IMR-90 (cell line): ENCODE measurements around the gene PIR. TPM values are rescaled to one million over a fixed set of nuclear protein-coding genes. Genes with fewer than 3 reads are reported as not detected.

Source experiments
- ATAC-seq: fragments of 200-7000 bp; cut with Tn5 transposase; 2 replicates; pipeline ENCODE4 v1.9.1; 2020; ENCODE audit warnings: low read depth, mild to moderate bottlenecking, moderate library complexity
- BruUV-seq: library from RNA; stranded (reverse); fragments of 400-500 nt; replicated peaks from 2 replicates; lab custom pipeline; 2021; lab: Mats Ljungman, UMichigan
- CTCF ChIA-PET: fragments of 300-600 bp; formaldehyde crosslinking; extraction: SDS; loops from one replicate; lab custom pipeline; 2021; ENCODE audit warnings: antibody characterized with exemption; lab: Yijun Ruan, JAX
- POLR2A ChIA-PET: fragments of 300-600 bp; sonication (Branson Sonifier 250); formaldehyde crosslinking; loops from one replicate; lab custom pipeline; 2022; ENCODE audit warnings: antibody characterized with exemption; ENCODE audit not compliant: unreplicated experiment; lab: Charles Lee
- DNase-seq: peaks from one replicate; pipeline ENCODE4 v3.0.0; 2013
- H2AFZ ChIP-seq: replicated peaks from 2 replicates; pipeline ENCODE3; 2013; ENCODE audit warnings: low read length, mild to moderate bottlenecking; ENCODE audit not compliant: poor library complexity
- H2AK5ac ChIP-seq: 2 replicates; pipeline ENCODE4 v1.6.1; 2013; ENCODE audit warnings: low read depth, low read length, inconsistent platforms
- H2AK9ac ChIP-seq: replicated peaks from 2 replicates; pipeline ENCODE3; 2013; ENCODE audit warnings: mild to moderate bottlenecking, low read depth, low read length, moderate library complexity; ENCODE audit not compliant: poor library complexity
- H2BK120ac ChIP-seq: 2 replicates; pipeline ENCODE4 v1.6.1; 2013; ENCODE audit warnings: low read depth, low read length, inconsistent platforms
- H2BK15ac ChIP-seq: 3 replicates; pipeline ENCODE4 v1.6.1; 2013; ENCODE audit warnings: low read depth, low read length, inconsistent platforms
- H2BK20ac ChIP-seq: 2 replicates; pipeline ENCODE4 v1.6.1; 2013; ENCODE audit warnings: low read depth, mild to moderate bottlenecking, inconsistent platforms, low read length, moderate library complexity
- H2BK5ac ChIP-seq: 2 replicates; pipeline ENCODE4 v1.6.1; 2013; ENCODE audit warnings: mild to moderate bottlenecking, low read depth, low read length, inconsistent platforms; ENCODE audit not compliant: poor library complexity, severe bottlenecking
- H3K14ac ChIP-seq: replicated peaks from 2 replicates; pipeline ENCODE4 v1.6.1; 2013; ENCODE audit warnings: low read depth, low read length, inconsistent platforms
- H3K18ac ChIP-seq: 2 replicates; pipeline ENCODE4 v1.6.1; 2013; ENCODE audit warnings: low read depth, low read length, control low read depth
- H3K23ac ChIP-seq: 2 replicates; pipeline ENCODE4 v1.6.1; 2013; ENCODE audit warnings: low read depth, low read length, inconsistent platforms
- H3K27ac ChIP-seq: 2 replicates; pipeline ENCODE4 v1.5.1; 2013; ENCODE audit warnings: mild to moderate bottlenecking, control low read depth, low read length; ENCODE audit not compliant: insufficient read depth
- H3K27me3 ChIP-seq: 2 replicates; pipeline ENCODE4 v1.6.1; 2013; ENCODE audit warnings: low read length; ENCODE audit not compliant: control insufficient read depth, insufficient read depth
- H3K36me3 ChIP-seq: 2 replicates; pipeline ENCODE4 v1.6.1; 2013; ENCODE audit warnings: low read length, mixed read lengths; ENCODE audit not compliant: control insufficient read depth, insufficient read depth
- H3K4ac ChIP-seq: 2 replicates; pipeline ENCODE4 v1.6.1; 2013; ENCODE audit warnings: low read depth, low read length, inconsistent platforms
- H3K4me1 ChIP-seq: 2 replicates; pipeline ENCODE4 v1.6.1; 2013; ENCODE audit warnings: low read length, mixed read lengths; ENCODE audit not compliant: control insufficient read depth, insufficient read depth
- H3K4me2 ChIP-seq: 2 replicates; pipeline ENCODE4 v1.6.1; 2013; ENCODE audit warnings: low read depth, mild to moderate bottlenecking, control low read depth, low read length, moderate library complexity
- H3K4me3 ChIP-seq: 2 replicates; pipeline ENCODE4 v1.5.1; 2013; ENCODE audit warnings: low read depth, mild to moderate bottlenecking, control low read depth, low read length, moderate library complexity; ENCODE audit not compliant: insufficient read depth
- H3K56ac ChIP-seq: 2 replicates; pipeline ENCODE4 v1.6.1; 2013; ENCODE audit warnings: low read length, inconsistent platforms; ENCODE audit not compliant: insufficient read depth; ENCODE audit errors: extremely low read depth
- H3K79me1 ChIP-seq, 2 experiments: 2 replicates each; pipeline ENCODE4 v1.6.1; 2013; ENCODE audit warnings: low read length in 2 of 2, inconsistent platforms in 1 of 2, low read depth in 1 of 2
- H3K9ac ChIP-seq: 2 replicates; pipeline ENCODE4 v1.6.1; 2013; ENCODE audit warnings: low read depth, low read length, control low read depth
- H3K9me1 ChIP-seq: 2 replicates; pipeline ENCODE4 v1.6.1; 2013; ENCODE audit warnings: low read length, inconsistent platforms; ENCODE audit not compliant: insufficient read depth
- H3K9me3 ChIP-seq: 2 replicates; pipeline ENCODE4 v1.6.1; 2013; ENCODE audit warnings: low read length; ENCODE audit not compliant: control insufficient read depth, insufficient read depth
- H4K20me1 ChIP-seq: 2 replicates; pipeline ENCODE4 v1.6.1; 2013; ENCODE audit warnings: low read length, inconsistent platforms; ENCODE audit not compliant: insufficient read depth
- H4K5ac ChIP-seq: 2 replicates; pipeline ENCODE4 v1.6.1; 2013; ENCODE audit warnings: mild to moderate bottlenecking, low read depth, low read length, control low read depth
- H4K8ac ChIP-seq, 2 experiments: 2 replicates each; pipeline ENCODE4 v1.6.1; 2013; ENCODE audit warnings: low read depth in 2 of 2, low read length in 2 of 2, control low read depth in 1 of 2, inconsistent platforms in 1 of 2
- H4K91ac ChIP-seq: 2 replicates; pipeline ENCODE4 v1.6.1; 2013; ENCODE audit warnings: low read depth, low read length, inconsistent platforms; ENCODE audit not compliant: insufficient read depth
- BHLHE40 ChIP-seq: fragments of 150-350 bp; IDR thresholded peaks from 2 replicates; pipeline ENCODE4 v1.6.1; 2016; ENCODE audit warnings: mild to moderate bottlenecking, low read depth, low read length
- CEBPB ChIP-seq: IDR thresholded peaks from 2 replicates; pipeline ENCODE4 v1.6.1; 2012; ENCODE audit warnings: low read depth, low read length, improper control_type of control experiment
- CHD1 ChIP-seq: IDR thresholded peaks from 2 replicates; pipeline ENCODE4 v1.6.1; 2012; ENCODE audit warnings: low read depth, low read length, improper control_type of control experiment
- FOS ChIP-seq: fragments of 150-350 bp; IDR thresholded peaks from 2 replicates; pipeline ENCODE4 v1.6.1; 2016; ENCODE audit warnings: low read depth, low read length
- MAFK ChIP-seq: IDR thresholded peaks from 2 replicates; pipeline ENCODE4 v1.6.1; 2012; ENCODE audit warnings: low read depth, low read length, improper control_type of control experiment
- MAZ ChIP-seq: IDR thresholded peaks from 2 replicates; pipeline ENCODE4 v1.6.1; 2012; ENCODE audit warnings: low read depth, mild to moderate bottlenecking, low read length, improper control_type of control experiment, moderate library complexity, borderline replicate concordance
- MXI1 ChIP-seq: IDR thresholded peaks from 2 replicates; pipeline ENCODE4 v1.6.1; 2012; ENCODE audit warnings: low read depth, mild to moderate bottlenecking, low read length, moderate library complexity, borderline replicate concordance
- NFE2L2 ChIP-seq: fragments of 150-350 bp; IDR thresholded peaks from 2 replicates; pipeline ENCODE4 v1.6.1; 2016; ENCODE audit warnings: low read depth, mild to moderate bottlenecking, low read length
- POLR2A ChIP-seq: IDR thresholded peaks from 2 replicates; pipeline ENCODE4 v1.6.1; 2012; ENCODE audit warnings: mild to moderate bottlenecking, low read depth, low read length
- RAD21 ChIP-seq: IDR thresholded peaks from 2 replicates; pipeline ENCODE4 v1.6.1; 2012; ENCODE audit warnings: low read length, improper control_type of control experiment
- RCOR1 ChIP-seq: IDR thresholded peaks from 2 replicates; pipeline ENCODE4 v1.6.1; 2012; ENCODE audit warnings: mild to moderate bottlenecking, low read length, improper control_type of control experiment; ENCODE audit not compliant: insufficient replicate concordance
- RFX5 ChIP-seq: IDR thresholded peaks from 2 replicates; pipeline ENCODE4 v1.8.0; 2012; ENCODE audit warnings: low read depth, mild to moderate bottlenecking, low read length, moderate library complexity
- SMC3 ChIP-seq: fragments of 150-350 bp; IDR thresholded peaks from 2 replicates; pipeline ENCODE4 v1.6.1; 2016; ENCODE audit warnings: low read depth, mild to moderate bottlenecking, antibody characterized with exemption, low read length, moderate library complexity
- USF2 ChIP-seq: fragments of 150-350 bp; IDR thresholded peaks from 2 replicates; pipeline ENCODE4 v1.6.1; 2017; ENCODE audit warnings: mild to moderate bottlenecking, antibody characterized with exemption, low read length, low read depth
- WGBS, 2 experiments: methylation state at CpG; one replicate each; pipeline versions ENCODE4 v1.1.5 to v1.1.7; 2013; ENCODE audit warnings: missing lambda C conversion rate in 2 of 2; ENCODE audit not compliant: insufficient read length in 1 of 2; ENCODE audit errors: extremely low coverage in 2 of 2; 5-methylcytosine and 5-hydroxymethylcytosine counted together
- dilution Hi-C: fragments of 300-500 bp; cut with HindIII; formaldehyde crosslinking; loops from one replicate; pipeline ENCODE4 v1.14.3; 2018; ENCODE audit warnings: low sequenced_read_pairs; ENCODE audit not compliant: unreplicated experiment
- in situ Hi-C: fragments of 300-500 bp; cut with MboI; formaldehyde crosslinking; loops from 3 replicates; pipeline ENCODE4 v1.14.3; 2019; ENCODE audit warnings: low sequenced_read_pairs, inconsistent platforms, mixed read lengths
- intact Hi-C: fragments of 100-400 bp; cut with micrococcal nuclease; formaldehyde crosslinking; loops from 2 replicates; pipeline ENCODE4 v1.10.0; 2022
- polyA plus RNA-seq, 3 experiments: library from polyadenylated mRNA; depleted of rRNA; stranded (reverse); fragments of >200 nt; gene quantifications; 2 replicates each; pipeline ENCODE4 v1.2.3, GENCODE V29; 2012; ENCODE audit warnings: low replicate concordance in 1 of 3
- total RNA-seq: library from RNA; depleted of rRNA; stranded (reverse); fragments of >200 nt; gene quantifications from 2 replicates; pipeline ENCODE4 v1.2.3, GENCODE V29; 2012
- TF ChIP-seq, protein P1 (sequence below): conservative IDR thresholded peaks from 2 replicates; pipeline ENCODE4 v1.5.1; 2012; ENCODE audit warnings: mild to moderate bottlenecking, low read depth, low read length, improper control_type of control experiment
- TF ChIP-seq, protein P2 (sequence below): fragments of 150-350 bp; IDR thresholded peaks from 2 replicates; pipeline ENCODE4 v1.6.1; 2016; ENCODE audit warnings: low read depth, mild to moderate bottlenecking, low read length, moderate library complexity, borderline replicate concordance

The PIR gene
- total and polyA plus RNA-seq, 2 of the 4 experiments (the other 2 are of a cell fraction): 5.7 to 8.7 TPM

GRCh38 chrX:15499976-15500375 is 6.8 kb upstream of the PIR start:
- H3K4me2 ChIP-seq: no peak overlapping the region

More at GRCh38 chrX:15499976-15500375, 6.8 kb upstream of the PIR start:
- Histone ChIP-seq H2AK9ac (no peak overlapping the region), H3K56ac (no peak overlapping the region), H2AFZ (no peak overlapping the region), H3K9me1 (no peaks in the 10 kb centered on the region), H2BK120ac (no peak overlapping the region), H3K4me1 (no peaks in the 10 kb centered on the region), H3K14ac (no peak overlapping the region), H3K36me3 (no peaks in the 10 kb centered on the region), H3K27me3 (peaks cover 15% of the 10 kb centered on the region), H4K91ac (no peak overlapping the region), H3K23ac (no peak overlapping the region), H4K20me1 (no peaks in the 10 kb centered on the region), H2AK5ac (no peak overlapping the region), H3K4me3 (no peak overlapping the region), H3K4ac (no peak overlapping the region), H3K9ac (no peak overlapping the region), H4K5ac (no peak overlapping the region), H2BK5ac (no peak overlapping the region), H3K27ac (no peak overlapping the region), H3K9me3 (no peaks in the 10 kb centered on the region), H4K8ac (no peak overlapping the region), H3K79me1 (no peaks in the 10 kb centered on the region), H2BK15ac (no peak overlapping the region), H2BK20ac (no peak overlapping the region), H3K18ac (no peak overlapping the region)
- no TSS peak for BruUV-seq
- intact Hi-C loops (loop anchor here (10.0 kb wide), 1 partner anchor 175 kb away; no protein-coding TSS in a partner anchor), dilution Hi-C loops (no loop called here), in situ Hi-C loops (loop anchor here (25.0 kb wide), 1 partner anchor 1187 kb away; no protein-coding TSS in a partner anchor)
- no peak for DNase-seq
- no CpG with 5 or more reads among the region's 3 CpGs for WGBS, 2 experiments
- no peak for ATAC-seq
- ChIA-PET CTCF (no interaction called here), POLR2A (interaction anchor here (0.7 kb wide), 1 partner anchor 1855 kb away, joined by 3 read pairs; no protein-coding TSS in a partner anchor)
- TF ChIP-seq CEBPB (no peak), NFE2L2 (no peak), MAFK (no peak), BHLHE40 (no peak), RAD21 (no peak), FOS (no peak), RFX5 (no peak), RCOR1 (no peak), CHD1 (no peak), USF2 (no peak), POLR2A (no peak), SMC3 (no peak), MXI1 (no peak), MAZ (no peak)
- TF ChIP-seq, protein P1, sequence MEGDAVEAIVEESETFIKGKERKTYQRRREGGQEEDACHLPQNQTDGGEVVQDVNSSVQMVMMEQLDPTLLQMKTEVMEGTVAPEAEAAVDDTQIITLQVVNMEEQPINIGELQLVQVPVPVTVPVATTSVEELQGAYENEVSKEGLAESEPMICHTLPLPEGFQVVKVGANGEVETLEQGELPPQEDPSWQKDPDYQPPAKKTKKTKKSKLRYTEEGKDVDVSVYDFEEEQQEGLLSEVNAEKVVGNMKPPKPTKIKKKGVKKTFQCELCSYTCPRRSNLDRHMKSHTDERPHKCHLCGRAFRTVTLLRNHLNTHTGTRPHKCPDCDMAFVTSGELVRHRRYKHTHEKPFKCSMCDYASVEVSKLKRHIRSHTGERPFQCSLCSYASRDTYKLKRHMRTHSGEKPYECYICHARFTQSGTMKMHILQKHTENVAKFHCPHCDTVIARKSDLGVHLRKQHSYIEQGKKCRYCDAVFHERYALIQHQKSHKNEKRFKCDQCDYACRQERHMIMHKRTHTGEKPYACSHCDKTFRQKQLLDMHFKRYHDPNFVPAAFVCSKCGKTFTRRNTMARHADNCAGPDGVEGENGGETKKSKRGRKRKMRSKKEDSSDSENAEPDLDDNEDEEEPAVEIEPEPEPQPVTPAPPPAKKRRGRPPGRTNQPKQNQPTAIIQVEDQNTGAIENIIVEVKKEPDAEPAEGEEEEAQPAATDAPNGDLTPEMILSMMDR: no peak
- TF ChIP-seq, protein P2, sequence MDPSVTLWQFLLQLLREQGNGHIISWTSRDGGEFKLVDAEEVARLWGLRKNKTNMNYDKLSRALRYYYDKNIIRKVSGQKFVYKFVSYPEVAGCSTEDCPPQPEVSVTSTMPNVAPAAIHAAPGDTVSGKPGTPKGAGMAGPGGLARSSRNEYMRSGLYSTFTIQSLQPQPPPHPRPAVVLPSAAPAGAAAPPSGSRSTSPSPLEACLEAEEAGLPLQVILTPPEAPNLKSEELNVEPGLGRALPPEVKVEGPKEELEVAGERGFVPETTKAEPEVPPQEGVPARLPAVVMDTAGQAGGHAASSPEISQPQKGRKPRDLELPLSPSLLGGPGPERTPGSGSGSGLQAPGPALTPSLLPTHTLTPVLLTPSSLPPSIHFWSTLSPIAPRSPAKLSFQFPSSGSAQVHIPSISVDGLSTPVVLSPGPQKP: no peak
